Prostate gland (tissue), 2 donors: ENCODE results near the gene MT1B.

Source experiments
- CTCF ChIP-seq, 4 experiments: fragments of 200-600 bp in 2 of 4; fragments of 450-650 bp in 2 of 4; sonication (generic) in 2 of 4; IDR thresholded peaks; 1 replicate in 3 of 4; 2 replicates in 1 of 4; pipeline ENCODE4 v1.5.1; 2016 to 2019; ENCODE audit warnings: antibody characterized with exemption in 4 of 4, mild to moderate bottlenecking in 2 of 4, moderate library complexity in 2 of 4
- POLR2A ChIP-seq: fragments of 450-650 bp; IDR thresholded peaks from one replicate; pipeline ENCODE4 v1.6.1; 2016; ENCODE audit warnings: antibody characterized with exemption, mild to moderate bottlenecking
- POLR2AphosphoS5 ChIP-seq: sonication (generic); formaldehyde crosslinking; IDR thresholded peaks from one replicate; pipeline ENCODE4 v1.6.1; 2017; ENCODE audit warnings: antibody characterized with exemption

- TF ChIP-seq CTCF (IDR thresholded peaks at IDR 0.05) (no peak), POLR2A (no peak), POLR2AphosphoS5 (no peak)
Observed at GRCh38 chr16:56611281-56611833, 40.3 kb upstream of the MT1B start.
